GM19351 (cell line): ENCODE measurements around the gene PDE8A.

Experiments used
- ATAC-seq: cut with Tn5 transposase; IDR thresholded peaks from one replicate; pipeline ENCODE4 v1.9.1; 2021; ENCODE audit warnings: mild to moderate bottlenecking, moderate library complexity; ENCODE audit not compliant: unreplicated experiment

The PDE8A gene

GRCh38 chr15:85071061-85071460 is 89.4 kb downstream of the PDE8A start:
- no peak for ATAC-seq

- no peak for ATAC-seq
Measured at GRCh38 chr15:85071504-85071903, 89.8 kb downstream of the PDE8A start.

- no peak for ATAC-seq
Measured at GRCh38 chr15:85072917-85073316, 91.3 kb downstream of the PDE8A start.

GRCh38 chr15:85073556-85074194 is 92.0 kb downstream of the PDE8A start:
- ATAC-seq: peak; percentile 90

GRCh38 chr15:85086855-85087254 is 105.2 kb downstream of the PDE8A start:
- ATAC-seq: no peak

GRCh38 chr15:85088300-85088699 is 106.6 kb downstream of the PDE8A start:
- no peak for ATAC-seq

- no peak for ATAC-seq
Measured at GRCh38 chr15:85089929-85090597, 108.4 kb downstream of the PDE8A start.

GRCh38 chr15:85091990-85092389 is 110.3 kb downstream of the PDE8A start:
- no peak for ATAC-seq

GRCh38 chr15:85094685-85095084 is 113.0 kb downstream of the PDE8A start:
- ATAC-seq: no peak

- ATAC-seq: no peak
Measured at GRCh38 chr15:85095566-85095965, 113.9 kb downstream of the PDE8A start.

GRCh38 chr15:85097250-85097649 is 115.6 kb downstream of the PDE8A start:
- no peak for ATAC-seq

GRCh38 chr15:85097725-85098124 is 116.1 kb downstream of the PDE8A start:
- ATAC-seq: no peak

- ATAC-seq: no peak
Measured at GRCh38 chr15:85099195-85099803, 117.6 kb downstream of the PDE8A start.

GRCh38 chr15:85100186-85100937 is 118.7 kb downstream of the PDE8A start:
- no peak for ATAC-seq

GRCh38 chr15:85104584-85104983 is 122.9 kb downstream of the PDE8A start:
- no peak for ATAC-seq

GRCh38 chr15:85108136-85108535 is 126.5 kb downstream of the PDE8A start:
- ATAC-seq: no peak

GRCh38 chr15:85109333-85109732 is 127.7 kb downstream of the PDE8A start:
- ATAC-seq: no peak

GRCh38 chr15:85112997-85113396 is 131.3 kb downstream of the PDE8A start:
- ATAC-seq: no peak

- ATAC-seq: no peak
Measured at GRCh38 chr15:85114886-85115285, 133.2 kb downstream of the PDE8A start.

GRCh38 chr15:85116066-85116465 is 134.4 kb downstream of the PDE8A start:
- no peak for ATAC-seq

GRCh38 chr15:85116494-85116893 is 134.8 kb downstream of the PDE8A start:
- no peak for ATAC-seq
